ENCODE results near the gene DACT2. TPM values are rescaled to one million over a fixed set of nuclear protein-coding genes. Genes with fewer than 3 reads are reported as not detected.

DACT2 gene
- total and polyA plus RNA-seq, 8 donors, result 0.87 to 6.5 (median 3.1) TPM

DNA sequence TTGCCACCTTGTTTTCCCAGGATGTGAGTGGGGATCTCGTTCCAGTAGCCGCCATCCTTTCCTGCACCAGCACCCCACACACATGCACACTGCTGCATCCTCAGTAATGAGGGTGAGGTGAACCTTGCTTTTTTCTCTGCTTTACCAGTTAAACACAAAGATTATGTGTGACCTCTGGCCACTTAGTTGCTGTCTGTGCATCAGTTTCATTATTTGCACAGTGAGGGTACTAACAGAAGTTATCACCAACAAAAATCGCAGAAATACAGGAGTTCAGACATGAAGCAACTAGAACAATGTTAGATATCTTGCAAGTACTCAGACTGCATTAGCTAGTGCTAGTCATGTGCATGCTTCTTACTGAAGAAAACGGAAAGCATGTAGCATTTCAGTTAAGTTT lies 17.4 kb upstream of the DACT2 start:
- H3K9me3 ChIP-seq, result no peaks in the 10 kb centered on the region
- ATAC-seq, result no peak
- no peaks in the 10 kb centered on the region for H3K27me3 ChIP-seq
- 44 to 52% methylated on average over 4 of the region's 4 CpGs for WGBS, 2 donors
- no peak for DNase-seq
- TF ChIP-seq, protein P1, sequence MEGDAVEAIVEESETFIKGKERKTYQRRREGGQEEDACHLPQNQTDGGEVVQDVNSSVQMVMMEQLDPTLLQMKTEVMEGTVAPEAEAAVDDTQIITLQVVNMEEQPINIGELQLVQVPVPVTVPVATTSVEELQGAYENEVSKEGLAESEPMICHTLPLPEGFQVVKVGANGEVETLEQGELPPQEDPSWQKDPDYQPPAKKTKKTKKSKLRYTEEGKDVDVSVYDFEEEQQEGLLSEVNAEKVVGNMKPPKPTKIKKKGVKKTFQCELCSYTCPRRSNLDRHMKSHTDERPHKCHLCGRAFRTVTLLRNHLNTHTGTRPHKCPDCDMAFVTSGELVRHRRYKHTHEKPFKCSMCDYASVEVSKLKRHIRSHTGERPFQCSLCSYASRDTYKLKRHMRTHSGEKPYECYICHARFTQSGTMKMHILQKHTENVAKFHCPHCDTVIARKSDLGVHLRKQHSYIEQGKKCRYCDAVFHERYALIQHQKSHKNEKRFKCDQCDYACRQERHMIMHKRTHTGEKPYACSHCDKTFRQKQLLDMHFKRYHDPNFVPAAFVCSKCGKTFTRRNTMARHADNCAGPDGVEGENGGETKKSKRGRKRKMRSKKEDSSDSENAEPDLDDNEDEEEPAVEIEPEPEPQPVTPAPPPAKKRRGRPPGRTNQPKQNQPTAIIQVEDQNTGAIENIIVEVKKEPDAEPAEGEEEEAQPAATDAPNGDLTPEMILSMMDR (IDR thresholded peaks at IDR 0.05), result no peak
- no peak for FAIRE-seq
- no peak overlapping the region for H3K4me3 ChIP-seq
- no peak overlapping the region for H3K27ac ChIP-seq
- no peaks in the 10 kb centered on the region for H3K4me1 ChIP-seq
- intact Hi-C loops (cut with DNase I), result no loop called here
- H3K36me3 ChIP-seq, result no peaks in the 10 kb centered on the region

DNA sequence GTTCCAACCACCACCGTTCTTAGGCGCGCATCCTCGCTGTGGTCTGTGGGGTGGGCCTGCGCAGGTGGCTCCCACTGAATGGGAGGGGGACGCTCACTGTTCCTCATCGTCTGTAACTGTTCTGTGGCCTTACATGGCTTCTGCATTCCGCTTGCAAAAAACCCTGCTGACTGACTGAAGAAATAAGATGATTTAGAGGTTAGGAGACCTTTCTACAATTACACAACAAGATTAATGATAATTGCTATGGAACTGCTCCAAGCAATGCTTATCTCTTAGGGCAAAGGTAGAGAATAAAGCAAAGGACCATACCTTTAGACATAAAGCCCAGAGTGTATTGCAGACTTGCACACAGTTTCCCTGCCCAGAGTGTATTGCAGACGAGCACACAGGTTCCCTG lies 14.4 kb upstream of the DACT2 start:
- FAIRE-seq (no peak), ATAC-seq (peak; percentile 13 to 46 (median 16)), DNase-seq (no peak)
- TF ChIP-seq, protein P1 (IDR thresholded peaks at IDR 0.05), result no peak
- H3K36me3 ChIP-seq, result no peaks in the 10 kb centered on the region
- H3K4me3 ChIP-seq, result peak overlapping the region in 1 of 4 donors; percentile 31
- no peaks in the 10 kb centered on the region for H3K9me3 ChIP-seq
- 22 to 33% methylated on average over 9 of the region's 9 CpGs for WGBS, 2 donors
- intact Hi-C loops (cut with DNase I), result no loop called here
- no peaks in the 10 kb centered on the region for H3K27me3 ChIP-seq
- H3K27ac ChIP-seq, result peak overlapping the region in 3 of 4 donors; percentile 8 to 76 (median 69)
- H3K4me1 ChIP-seq, result no peaks in the 10 kb centered on the region

DNA sequence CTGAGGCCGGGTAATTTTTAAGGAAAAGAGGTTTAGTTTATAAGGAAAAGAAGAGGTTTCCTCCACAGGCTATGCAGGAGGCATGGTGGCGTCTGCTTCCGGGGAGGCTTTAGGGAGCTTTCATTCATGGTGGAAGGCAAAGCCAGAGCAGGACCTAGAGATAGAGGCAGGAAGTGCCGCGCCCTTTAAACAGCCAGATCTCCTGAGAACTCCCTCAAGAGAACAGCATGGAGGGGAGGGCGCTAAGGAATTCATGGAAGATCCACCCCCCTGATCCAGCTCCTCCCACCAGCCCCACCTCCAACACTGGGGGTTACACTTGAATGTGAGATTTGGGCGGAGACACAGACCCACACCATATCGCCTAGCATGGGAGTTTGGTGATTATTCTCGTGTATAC lies 13.9 kb upstream of the DACT2 start:
- H3K27ac ChIP-seq, result peak overlapping the region in 3 of 4 donors; percentile 8 to 76 (median 69)
- no peaks in the 10 kb centered on the region for H3K27me3 ChIP-seq
- TF ChIP-seq, protein P1 (IDR thresholded peaks at IDR 0.05), result no peak
- 19 to 21% methylated on average over 9 of the region's 9 CpGs for WGBS, 2 donors
- DNase-seq, result peak in 3 of 6 donors; percentile 36 to 56 (median 44)
- no peaks in the 10 kb centered on the region for H3K36me3 ChIP-seq
- intact Hi-C loops (cut with DNase I), result no loop called here
- H3K4me3 ChIP-seq, result peak overlapping the region in 3 of 4 donors; percentile 13 to 35 (median 31)
- no peaks in the 10 kb centered on the region for H3K9me3 ChIP-seq
- ATAC-seq, result peak; percentile 80 to 95 (median 90)
- no peaks in the 10 kb centered on the region for H3K4me1 ChIP-seq
- no peak for FAIRE-seq

DNA sequence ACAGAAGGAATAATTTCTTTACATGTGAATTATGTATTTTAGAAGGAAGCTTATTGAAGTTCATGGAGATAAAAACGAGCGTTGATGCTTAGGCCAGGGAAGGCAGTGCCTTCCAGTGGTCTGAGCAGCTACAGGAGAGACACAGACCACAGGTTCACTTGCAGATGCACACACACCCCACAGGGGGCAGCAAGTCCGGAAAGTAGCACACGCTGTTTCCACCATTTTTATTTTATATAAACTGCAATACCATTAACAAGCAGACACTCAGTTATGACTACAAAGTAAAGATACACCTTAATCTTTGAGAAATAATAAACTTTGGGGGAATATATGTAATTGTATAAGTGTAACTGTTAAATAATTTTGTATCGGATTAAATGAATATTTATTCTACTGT lies 13.5 kb upstream of the DACT2 start:
- TF ChIP-seq, protein P1 (IDR thresholded peaks at IDR 0.05), result peak; percentile 27 to 64 (median 50)
- Histone ChIP-seq H3K4me1 (no peaks in the 10 kb centered on the region), H3K4me3 (peak overlapping the region in 3 of 4 donors; percentile 13 to 35 (median 31)), H3K27ac (peak overlapping the region in 3 of 4 donors; percentile 8 to 76 (median 69)), H3K27me3 (no peaks in the 10 kb centered on the region), H3K9me3 (no peaks in the 10 kb centered on the region), H3K36me3 (no peaks in the 10 kb centered on the region)
- peak; percentile 87 to 95 (median 93) for ATAC-seq
- DNase-seq, result peak in 1 of 6 donors; percentile 53
- FAIRE-seq, result peak; percentile 23
- 38 to 39% methylated on average over 5 of the region's 5 CpGs for WGBS, 2 donors
- intact Hi-C loops (cut with DNase I), result no loop called here

DNA sequence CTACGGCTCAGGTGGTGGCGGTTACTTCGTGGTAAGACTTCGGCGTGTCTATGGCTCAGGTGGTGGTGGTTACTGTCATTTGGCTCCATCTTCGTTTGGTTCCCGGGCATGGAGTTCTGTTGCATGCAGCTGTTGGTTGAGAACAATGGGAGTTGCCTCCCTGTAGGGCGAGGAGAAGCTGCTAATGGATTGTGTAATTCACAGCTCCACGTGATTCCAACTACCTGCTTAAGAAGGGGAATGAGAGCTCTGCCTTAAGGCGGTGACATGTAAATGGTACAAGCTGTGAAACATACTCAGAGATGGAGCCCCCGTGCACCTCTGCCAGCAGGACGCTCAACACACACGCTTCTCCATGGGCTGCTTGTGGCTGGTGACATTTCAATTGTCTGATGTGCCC lies 12.4 kb upstream of the DACT2 start:
- WGBS, 2 donors, result 78% methylated on average over 13 of the region's 13 CpGs
- no peak overlapping the region for H3K27ac ChIP-seq

More for the DNA sequence above, 12.4 kb upstream of the DACT2 start:
- DNase-seq (no peak), FAIRE-seq (no peak), ATAC-seq (no peak)
- intact Hi-C loops (cut with DNase I), result no loop called here
- H3K4me1 ChIP-seq, result no peaks in the 10 kb centered on the region
- TF ChIP-seq, protein P1 (IDR thresholded peaks at IDR 0.05), result no peak
- no peaks in the 10 kb centered on the region for H3K36me3 ChIP-seq
- no peak overlapping the region for H3K4me3 ChIP-seq
- no peaks in the 10 kb centered on the region for H3K9me3 ChIP-seq
- no peaks in the 10 kb centered on the region for H3K27me3 ChIP-seq
